Neural cell (in vitro differentiated cells): Measurements from ENCODE around the gene SPTSSA. TPM values are rescaled to one million over a fixed set of nuclear protein-coding genes. Genes with fewer than 3 reads are reported as not detected.

Experiments
- H2AFZ ChIP-seq: fragments of 200-600, 300-800 bp; sonication (generic), shearing (Covaris generic); 2 replicates; pipeline ENCODE4 v1.6.0; 2014; ENCODE audit warnings: low read depth, mild to moderate bottlenecking, antibody characterized with exemption, low read length, moderate library complexity
- H3F3A ChIP-seq: fragments of 200-600 bp; shearing (Covaris generic); 2 replicates; pipeline ENCODE4 v1.6.1; 2016; ENCODE audit warnings: mild to moderate bottlenecking, moderate library complexity, mixed read lengths, antibody characterized with exemption, low read length; ENCODE audit not compliant: insufficient read depth, poor library complexity, severe bottlenecking
- H3K27ac ChIP-seq: fragments of 200-600, 300-800 bp; sonication (generic), shearing (Covaris generic); 2 replicates; pipeline ENCODE4 v1.5.1; 2014; ENCODE audit warnings: mild to moderate bottlenecking, low read length, moderate library complexity
- H3K27me3 ChIP-seq: fragments of 300-800, 200-600 bp; sonication (generic), shearing (Covaris generic); 2 replicates; pipeline ENCODE4 v1.6.0; 2014; ENCODE audit warnings: mild to moderate bottlenecking, low read depth, low read length, moderate library complexity; ENCODE audit not compliant: insufficient read depth
- H3K36me3 ChIP-seq: fragments of 300-800, 200-600 bp; sonication (generic), shearing (Covaris generic); 2 replicates; pipeline ENCODE4 v1.5.1; 2014; ENCODE audit warnings: mild to moderate bottlenecking, antibody characterized with exemption, low read length, moderate library complexity; ENCODE audit not compliant: insufficient read depth
- H3K4me2 ChIP-seq: fragments of 300-800, 200-600 bp; sonication (generic), shearing (Covaris generic); 2 replicates; pipeline ENCODE4 v1.6.0; 2014; ENCODE audit warnings: mild to moderate bottlenecking, low read length
- H3K4me3 ChIP-seq: fragments of 300-800, 200-600 bp; sonication (generic), shearing (Covaris generic); 2 replicates; pipeline ENCODE4 v1.5.1; 2014; ENCODE audit warnings: mild to moderate bottlenecking, low read length, moderate library complexity
- H3K79me2 ChIP-seq: fragments of 200-600 bp; shearing (Covaris generic); replicated peaks from 2 replicates; pipeline ENCODE4 v1.6.0; 2014; ENCODE audit warnings: mild to moderate bottlenecking, low read length, moderate library complexity; ENCODE audit not compliant: insufficient read depth
- H3K9ac ChIP-seq: fragments of 300-800, 200-600 bp; sonication (generic), shearing (Covaris generic); 2 replicates; pipeline ENCODE4 v1.6.1; 2016; ENCODE audit warnings: mild to moderate bottlenecking, low read length, mixed read lengths
- H3K9me2 ChIP-seq: fragments of 200-600 bp; shearing (Covaris generic); 2 replicates; pipeline ENCODE4 v1.6.1; 2016; ENCODE audit warnings: mild to moderate bottlenecking, low read length, mixed read lengths; ENCODE audit not compliant: insufficient read depth
- H3K9me3 ChIP-seq: fragments of 200-600, 300-800 bp; sonication (generic), shearing (Covaris generic); 2 replicates; pipeline ENCODE4 v1.6.1; 2016; ENCODE audit warnings: mild to moderate bottlenecking, mixed run types, low read length, moderate library complexity, mixed read lengths
- H4K20me1 ChIP-seq: fragments of 200-600 bp; shearing (Covaris generic); 2 replicates; pipeline ENCODE4 v1.6.1; 2016; ENCODE audit warnings: mild to moderate bottlenecking, mixed run types; ENCODE audit not compliant: insufficient read depth
- EP300 ChIP-seq: fragments of 450-650 bp; conservative IDR thresholded peaks from 2 replicates; pipeline ENCODE4 v1.6.1; 2014; ENCODE audit warnings: antibody characterized with exemption, mild to moderate bottlenecking, moderate library complexity; ENCODE audit not compliant: poor library complexity, severe bottlenecking
- EZH2 ChIP-seq: fragments of 200-600, 300-800 bp; shearing (Covaris generic), sonication (generic); IDR thresholded peaks from 2 replicates; pipeline ENCODE4 v1.6.1; 2014; ENCODE audit warnings: antibody characterized with exemption, low read length, borderline replicate concordance, mild to moderate bottlenecking; ENCODE audit not compliant: insufficient read depth, poor library complexity, severe bottlenecking
- MXI1 ChIP-seq: fragments of 450-650 bp; conservative IDR thresholded peaks from 2 replicates; pipeline ENCODE4 v1.6.1; 2014; ENCODE audit warnings: antibody characterized with exemption, mild to moderate bottlenecking; ENCODE audit not compliant: poor library complexity, severe bottlenecking
- POLR2AphosphoS5 ChIP-seq: IDR thresholded peaks from 2 replicates; pipeline ENCODE4 v1.6.1; 2012
- RAD21 ChIP-seq: fragments of 450-650 bp; conservative IDR thresholded peaks from 2 replicates; pipeline ENCODE4 v1.6.1; 2014; ENCODE audit warnings: antibody characterized with exemption, mild to moderate bottlenecking, moderate library complexity
- REST ChIP-seq: IDR thresholded peaks from 2 replicates; pipeline ENCODE4 v1.6.1; 2012; ENCODE audit warnings: borderline replicate concordance
- SMC3 ChIP-seq: fragments of 450-650 bp; conservative IDR thresholded peaks from 2 replicates; pipeline ENCODE4 v1.6.1; 2014; ENCODE audit warnings: antibody characterized with exemption, mild to moderate bottlenecking, moderate library complexity; ENCODE audit not compliant: poor library complexity
- TAF1 ChIP-seq: IDR thresholded peaks from 2 replicates; pipeline ENCODE4 v1.6.1; 2012; ENCODE audit warnings: low read depth
- polyA plus RNA-seq: library from polyadenylated mRNA; depleted of rRNA; stranded (reverse); fragments of >200 nt; gene quantifications from 2 replicates; pipeline ENCODE4 v1.2.3, GENCODE V29; 2014
- TF ChIP-seq, protein P1 (sequence below): fragments of 450-650 bp; IDR thresholded peaks from 2 replicates; pipeline ENCODE4 v1.5.1; 2014; ENCODE audit warnings: antibody characterized with exemption, mild to moderate bottlenecking, moderate library complexity; ENCODE audit not compliant: poor library complexity, severe bottlenecking

SPTSSA gene
- polyA plus RNA-seq, 1 donor from 2014 or later = 16.0 TPM

- Histone ChIP-seq H3K27ac (no peak overlapping the region), H2AFZ (no peak overlapping the region), H3K9ac (no peak overlapping the region), H3K9me3 (no peaks in the 10 kb centered on the region), H3K27me3 (no peaks in the 10 kb centered on the region), H3K4me3 (no peak overlapping the region), H4K20me1 (no peaks in the 10 kb centered on the region), H3K36me3 (no peaks in the 10 kb centered on the region), H3F3A (no peaks in the 10 kb centered on the region), H3K9me2 (no peaks in the 10 kb centered on the region), H3K79me2 (no peaks in the 10 kb centered on the region), H3K4me2 (no peak overlapping the region)
- TF ChIP-seq RAD21 (no peak), EZH2 (no peak), MXI1 (no peak), REST (no peak), EP300 (no peak), SMC3 (no peak), TAF1 (no peak), POLR2AphosphoS5 (no peak)
- TF ChIP-seq, protein P1, sequence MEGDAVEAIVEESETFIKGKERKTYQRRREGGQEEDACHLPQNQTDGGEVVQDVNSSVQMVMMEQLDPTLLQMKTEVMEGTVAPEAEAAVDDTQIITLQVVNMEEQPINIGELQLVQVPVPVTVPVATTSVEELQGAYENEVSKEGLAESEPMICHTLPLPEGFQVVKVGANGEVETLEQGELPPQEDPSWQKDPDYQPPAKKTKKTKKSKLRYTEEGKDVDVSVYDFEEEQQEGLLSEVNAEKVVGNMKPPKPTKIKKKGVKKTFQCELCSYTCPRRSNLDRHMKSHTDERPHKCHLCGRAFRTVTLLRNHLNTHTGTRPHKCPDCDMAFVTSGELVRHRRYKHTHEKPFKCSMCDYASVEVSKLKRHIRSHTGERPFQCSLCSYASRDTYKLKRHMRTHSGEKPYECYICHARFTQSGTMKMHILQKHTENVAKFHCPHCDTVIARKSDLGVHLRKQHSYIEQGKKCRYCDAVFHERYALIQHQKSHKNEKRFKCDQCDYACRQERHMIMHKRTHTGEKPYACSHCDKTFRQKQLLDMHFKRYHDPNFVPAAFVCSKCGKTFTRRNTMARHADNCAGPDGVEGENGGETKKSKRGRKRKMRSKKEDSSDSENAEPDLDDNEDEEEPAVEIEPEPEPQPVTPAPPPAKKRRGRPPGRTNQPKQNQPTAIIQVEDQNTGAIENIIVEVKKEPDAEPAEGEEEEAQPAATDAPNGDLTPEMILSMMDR = no peak
Observed at GRCh38 chr14:34484726-34485125, 22.7 kb upstream of the SPTSSA start.

DNA sequence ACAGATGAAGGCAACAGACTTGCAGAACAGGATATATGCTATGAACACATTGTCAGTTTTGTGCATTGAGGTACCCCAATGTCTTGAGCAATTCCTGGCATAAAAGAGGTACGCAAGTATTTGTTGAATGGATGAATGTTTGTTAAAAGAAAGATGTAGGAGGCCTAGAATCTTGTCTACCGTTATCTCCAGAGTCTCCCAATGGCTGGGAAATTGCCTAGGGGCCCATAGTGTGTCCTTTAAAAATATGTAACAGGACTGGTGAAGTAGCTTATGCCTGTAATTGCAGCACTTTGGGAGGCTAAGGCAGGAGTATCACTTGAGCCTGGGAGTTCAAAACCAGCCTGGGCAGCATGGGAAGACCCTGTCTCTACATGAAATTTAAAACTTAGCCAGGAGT is 20.4 kb upstream of the SPTSSA start:
- Histone ChIP-seq H3K79me2 (no peaks in the 10 kb centered on the region), H3K27ac (no peak overlapping the region), H3K36me3 (no peaks in the 10 kb centered on the region), H4K20me1 (no peaks in the 10 kb centered on the region), H3K9me3 (no peaks in the 10 kb centered on the region), H3K9me2 (no peaks in the 10 kb centered on the region), H3K27me3 (no peaks in the 10 kb centered on the region), H3K4me2 (no peak overlapping the region), H3K9ac (no peak overlapping the region), H2AFZ (no peak overlapping the region), H3F3A (no peaks in the 10 kb centered on the region), H3K4me3 (no peak overlapping the region)
- TF ChIP-seq POLR2AphosphoS5 = no peak
- TF ChIP-seq MXI1 = no peak
- no peak for TF ChIP-seq EZH2
- no peak for TF ChIP-seq SMC3
- no peak for TF ChIP-seq TAF1
- TF ChIP-seq REST = no peak
- no peak for TF ChIP-seq EP300
- no peak for TF ChIP-seq RAD21
- TF ChIP-seq, protein P1 = no peak
